ENCODE results near the gene MID2.

DNA sequence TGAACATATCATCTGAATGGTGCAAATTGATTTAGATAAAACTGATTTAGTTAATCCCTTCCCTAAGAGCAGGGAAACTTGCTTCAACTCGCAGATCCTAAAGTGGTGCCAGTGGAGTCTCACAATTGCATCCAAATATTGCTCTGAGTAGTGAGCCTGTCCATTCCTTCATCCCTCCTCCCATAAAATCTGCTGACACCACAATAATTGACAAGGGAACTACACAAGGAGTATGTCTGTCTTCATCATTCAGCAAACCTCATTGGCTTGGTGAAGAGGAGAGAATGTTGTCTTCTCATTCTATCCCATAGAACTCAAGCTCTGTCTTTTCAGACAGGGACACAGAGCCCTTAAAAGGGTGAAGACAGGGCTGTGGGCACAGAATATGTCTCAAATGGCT, 4.2 kb downstream of the MID2 start:
- TF ChIP-seq, protein P1, sequence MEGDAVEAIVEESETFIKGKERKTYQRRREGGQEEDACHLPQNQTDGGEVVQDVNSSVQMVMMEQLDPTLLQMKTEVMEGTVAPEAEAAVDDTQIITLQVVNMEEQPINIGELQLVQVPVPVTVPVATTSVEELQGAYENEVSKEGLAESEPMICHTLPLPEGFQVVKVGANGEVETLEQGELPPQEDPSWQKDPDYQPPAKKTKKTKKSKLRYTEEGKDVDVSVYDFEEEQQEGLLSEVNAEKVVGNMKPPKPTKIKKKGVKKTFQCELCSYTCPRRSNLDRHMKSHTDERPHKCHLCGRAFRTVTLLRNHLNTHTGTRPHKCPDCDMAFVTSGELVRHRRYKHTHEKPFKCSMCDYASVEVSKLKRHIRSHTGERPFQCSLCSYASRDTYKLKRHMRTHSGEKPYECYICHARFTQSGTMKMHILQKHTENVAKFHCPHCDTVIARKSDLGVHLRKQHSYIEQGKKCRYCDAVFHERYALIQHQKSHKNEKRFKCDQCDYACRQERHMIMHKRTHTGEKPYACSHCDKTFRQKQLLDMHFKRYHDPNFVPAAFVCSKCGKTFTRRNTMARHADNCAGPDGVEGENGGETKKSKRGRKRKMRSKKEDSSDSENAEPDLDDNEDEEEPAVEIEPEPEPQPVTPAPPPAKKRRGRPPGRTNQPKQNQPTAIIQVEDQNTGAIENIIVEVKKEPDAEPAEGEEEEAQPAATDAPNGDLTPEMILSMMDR (conservative IDR thresholded peaks at IDR 0.05; ENCODE audit: low read depth, low read length): no peak
- TF ChIP-seq EZH2 (IDR thresholded peaks at IDR 0.05; ENCODE audit: borderline replicate concordance, low read depth, low read length, poor library complexity, severe bottlenecking): no peak
